Measurements from ENCODE around the gene FAM131C. TPM values are rescaled to one million over a fixed set of nuclear protein-coding genes. Genes with fewer than 3 reads are reported as not detected.

The FAM131C gene
- total RNA-seq: not detected

DNA sequence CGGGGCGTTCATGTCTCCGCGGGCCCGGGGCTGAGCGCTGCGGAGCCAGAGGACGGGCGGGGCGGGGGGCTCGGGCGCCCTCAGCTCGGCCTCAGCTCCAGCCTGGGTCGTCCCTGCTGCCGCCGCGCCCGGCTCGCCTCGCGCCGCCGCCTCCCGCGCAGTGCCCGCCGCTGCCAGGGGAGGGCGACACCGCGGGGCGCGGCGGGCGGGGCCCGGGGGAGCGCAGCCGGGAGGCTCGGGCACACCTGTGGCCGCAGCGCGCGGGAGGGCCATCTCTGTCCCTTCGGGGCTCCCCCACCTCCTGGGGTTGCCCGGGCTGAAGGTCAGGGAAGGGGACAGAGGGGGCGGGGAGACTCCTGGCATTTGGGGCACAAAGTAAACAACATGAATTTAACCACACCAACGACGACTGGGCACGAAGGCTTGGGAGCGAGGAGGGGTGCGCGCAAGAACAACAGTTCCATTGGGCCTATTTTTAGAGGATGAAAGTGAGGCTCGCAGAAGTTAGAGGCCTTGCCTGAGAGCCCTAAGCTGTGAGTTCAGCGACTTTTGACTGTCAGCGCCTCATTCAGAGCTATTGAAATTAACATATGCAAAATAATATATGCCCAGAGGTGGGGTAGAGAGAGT, at the start of gene FAM131C:
Gene FAM131C (minus strand): TSS at position 162 of the 630 bp plus-strand sequence. CDS start 209 bp downstream, outside the sequence.
- Histone ChIP-seq H3K9me3 (no peaks in the 10 kb centered on the region), H3K36me3 (no peaks in the 10 kb centered on the region), H3K4me1 (replicated peaks) (no peaks in the 10 kb centered on the region), H3K27me3 (replicated peaks; ENCODE audit: insufficient read depth) (no peaks in the 10 kb centered on the region), H3K27ac (no peak within 1 kb of the TSS), H3K4me3 (peak within 1 kb of the TSS; percentile 23 to 35)
- intact Hi-C loops (cut with DNase I): no loop called here
- TF ChIP-seq POLR2AphosphoS5 (IDR thresholded peaks at IDR 0.05) (no peak), CTCF (IDR thresholded peaks at IDR 0.05) (peak in 3 of 4 experiments; percentile 22 to 80 (median 30))
- no peak for DNase-seq (ENCODE audit: low spot score)
- 6% methylated on average over 16 of the region's 54 CpGs for WGBS

DNA sequence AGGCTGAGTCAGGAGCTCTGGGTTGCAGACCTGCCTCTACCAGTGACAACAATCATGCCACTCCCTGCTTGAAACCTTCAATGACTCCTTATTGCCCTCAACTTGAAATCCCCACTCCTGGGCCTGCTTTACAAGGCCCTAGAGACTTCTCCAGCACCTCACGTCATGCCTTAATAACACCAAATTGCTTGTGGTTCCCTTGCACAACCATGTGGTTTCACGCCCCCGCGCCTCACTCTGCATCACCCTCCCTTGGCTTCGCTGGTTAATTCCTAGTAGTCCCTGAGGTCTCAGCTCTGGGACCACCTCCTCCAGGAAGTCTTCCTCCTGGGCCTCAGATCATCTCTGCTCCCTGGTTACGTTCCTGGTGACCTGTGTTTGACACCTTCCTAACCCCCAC, 49.5 kb upstream of the FAM131C start:
- H3K36me3 ChIP-seq: no peaks in the 10 kb centered on the region
- H3K9me3 ChIP-seq: no peaks in the 10 kb centered on the region
- no peaks in the 10 kb centered on the region for H3K27me3 ChIP-seq (replicated peaks; ENCODE audit: insufficient read depth)
- H3K4me3 ChIP-seq: no peak overlapping the region
- peaks cover 10% of the 10 kb centered on the region for H3K4me1 ChIP-seq (replicated peaks)
- H3K27ac ChIP-seq: no peak overlapping the region
- no peak for DNase-seq (ENCODE audit: low spot score)
- intact Hi-C loops (cut with DNase I): no loop called here
- TF ChIP-seq POLR2AphosphoS5 (IDR thresholded peaks at IDR 0.05) (no peak), POLR2A (IDR thresholded peaks at IDR 0.05) (no peak), CTCF (IDR thresholded peaks at IDR 0.05) (no peak)
- 79% methylated on average over 6 of the region's 6 CpGs for WGBS

DNA sequence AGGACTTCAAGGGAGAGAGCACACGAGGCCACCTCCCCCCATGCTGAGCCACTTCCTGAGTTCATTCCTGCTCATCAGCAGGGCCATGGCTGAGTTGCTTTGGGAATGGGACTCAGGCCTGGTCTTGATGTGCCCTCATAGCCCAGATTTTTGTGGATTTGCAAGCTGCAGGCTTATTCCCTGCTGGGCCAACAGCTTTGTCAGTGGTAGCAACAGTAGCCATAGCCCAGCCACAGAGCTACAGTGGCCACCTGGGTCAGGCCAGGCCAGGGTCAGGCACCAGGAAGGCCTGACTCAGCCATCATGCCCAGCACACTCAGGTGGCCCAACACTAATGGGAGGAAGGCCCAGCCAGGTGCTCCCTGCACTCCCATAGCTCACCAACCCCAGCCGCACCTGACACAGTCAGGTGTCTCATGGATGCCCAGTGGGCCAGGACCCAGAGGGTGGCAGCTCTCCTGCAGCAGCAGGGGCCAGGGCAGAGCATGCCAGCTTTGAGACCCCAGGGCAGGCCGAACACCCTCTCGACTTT, 49.0 kb upstream of the FAM131C start:
- H3K27me3 ChIP-seq (replicated peaks; ENCODE audit: insufficient read depth): no peaks in the 10 kb centered on the region
- H3K27ac ChIP-seq: peak overlapping the region in 1 of 2 donors; percentile 19
- intact Hi-C loops (cut with DNase I): no loop called here
- TF ChIP-seq POLR2AphosphoS5 (IDR thresholded peaks at IDR 0.05): no peak
- no peak for TF ChIP-seq CTCF (IDR thresholded peaks at IDR 0.05)
- TF ChIP-seq POLR2A (IDR thresholded peaks at IDR 0.05): no peak
- DNase-seq (ENCODE audit: low spot score): no peak
- H3K9me3 ChIP-seq: no peaks in the 10 kb centered on the region
- H3K36me3 ChIP-seq: no peaks in the 10 kb centered on the region
- no peak overlapping the region for H3K4me3 ChIP-seq
- 89% methylated on average over 4 of the region's 4 CpGs for WGBS
- H3K4me1 ChIP-seq (replicated peaks): peaks cover 10% of the 10 kb centered on the region

- intact Hi-C loops (cut with DNase I): no loop called here
- peaks cover 6% of the 10 kb centered on the region for H3K4me1 ChIP-seq (replicated peaks)
- no peaks in the 10 kb centered on the region for H3K36me3 ChIP-seq
- peak; percentile 60 for DNase-seq (ENCODE audit: low spot score)
- peak overlapping the region; percentile 19 to 26 for H3K27ac ChIP-seq
- no peaks in the 10 kb centered on the region for H3K9me3 ChIP-seq
- H3K4me3 ChIP-seq: no peak overlapping the region
- H3K27me3 ChIP-seq (replicated peaks; ENCODE audit: insufficient read depth): no peaks in the 10 kb centered on the region
- WGBS: 39% methylated on average over 4 of the region's 4 CpGs
- TF ChIP-seq POLR2AphosphoS5 (IDR thresholded peaks at IDR 0.05): peak; percentile 89
- TF ChIP-seq CTCF (IDR thresholded peaks at IDR 0.05): no peak
Measured at GRCh38 chr1:16120940-16121410, 47.5 kb upstream of the FAM131C start.

DNA sequence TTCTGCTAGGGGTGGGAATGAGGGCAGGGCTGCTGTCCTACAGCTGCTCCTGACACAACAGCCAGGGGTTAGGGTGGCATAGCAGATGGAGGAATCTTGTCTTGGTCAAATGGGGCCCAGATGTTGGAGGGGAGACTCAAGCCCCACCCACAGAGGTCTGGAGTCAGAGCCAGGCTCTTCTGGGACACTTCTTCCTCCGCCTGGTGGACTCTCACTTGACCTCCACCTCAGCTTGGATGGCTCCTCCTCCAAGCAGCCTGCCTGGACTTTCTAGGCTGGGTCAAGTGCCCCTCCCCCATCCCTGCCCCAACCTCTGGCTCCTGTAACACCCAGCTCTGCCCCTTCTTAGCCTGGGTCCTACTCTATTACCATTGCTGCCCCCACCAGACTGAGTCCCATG, 47.0 kb upstream of the FAM131C start:
- Histone ChIP-seq H3K9me3 (no peaks in the 10 kb centered on the region), H3K4me1 (replicated peaks) (peaks cover 6% of the 10 kb centered on the region), H3K36me3 (no peaks in the 10 kb centered on the region), H3K27ac (peak overlapping the region; percentile 19 to 26), H3K4me3 (no peak overlapping the region), H3K27me3 (replicated peaks; ENCODE audit: insufficient read depth) (no peaks in the 10 kb centered on the region)
- 91% methylated on average over 1 of the region's 1 CpG for WGBS
- intact Hi-C loops (cut with DNase I): no loop called here
- no peak for TF ChIP-seq POLR2A (IDR thresholded peaks at IDR 0.05)
- no peak for TF ChIP-seq CTCF (IDR thresholded peaks at IDR 0.05)
- TF ChIP-seq POLR2AphosphoS5 (IDR thresholded peaks at IDR 0.05): no peak
- DNase-seq (ENCODE audit: low spot score): no peak

Data from prostate gland (tissue), 2 donors.